ENCODE measurements around the gene TRIM49.
"Not testable (repeated sequence)": the region's sequence is repeated elsewhere in the genome, so short reads cannot be mapped to it uniquely, and the experiment has no call there.

Gene TRIM49, protein sequence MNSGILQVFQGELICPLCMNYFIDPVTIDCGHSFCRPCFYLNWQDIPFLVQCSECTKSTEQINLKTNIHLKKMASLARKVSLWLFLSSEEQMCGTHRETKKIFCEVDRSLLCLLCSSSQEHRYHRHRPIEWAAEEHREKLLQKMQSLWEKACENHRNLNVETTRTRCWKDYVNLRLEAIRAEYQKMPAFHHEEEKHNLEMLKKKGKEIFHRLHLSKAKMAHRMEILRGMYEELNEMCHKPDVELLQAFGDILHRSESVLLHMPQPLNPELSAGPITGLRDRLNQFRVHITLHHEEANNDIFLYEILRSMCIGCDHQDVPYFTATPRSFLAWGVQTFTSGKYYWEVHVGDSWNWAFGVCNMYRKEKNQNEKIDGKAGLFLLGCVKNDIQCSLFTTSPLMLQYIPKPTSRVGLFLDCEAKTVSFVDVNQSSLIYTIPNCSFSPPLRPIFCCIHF

DNA sequence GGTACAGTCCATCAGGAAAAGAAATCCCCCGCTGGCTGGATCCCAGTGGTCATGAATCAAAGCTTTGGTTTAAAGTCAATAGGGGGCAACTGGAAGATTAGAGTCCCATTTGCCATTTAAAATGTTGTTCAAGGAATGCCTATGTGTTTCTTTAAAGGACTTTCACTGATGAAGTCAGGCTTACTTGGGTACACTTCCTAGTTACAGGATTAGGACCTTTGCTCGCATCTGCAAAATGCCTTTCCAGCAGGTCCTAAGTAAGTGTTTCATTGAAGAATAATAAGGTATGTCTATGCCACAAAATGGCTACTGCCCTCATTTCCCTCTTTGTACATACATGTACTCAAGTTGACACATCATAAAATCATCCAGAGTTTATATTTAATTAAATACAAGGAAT, at the start of gene TRIM49:
TRIM49 (minus strand) TSS at position 101 of the 400 bp plus-strand sequence. CDS start 4,106 bp downstream, outside the sequence.
- H3K9ac ChIP-seq (ENCODE audit: low read depth, low read length, poor library complexity, severe bottlenecking); H3F3A ChIP-seq (ENCODE audit: low read depth); H4K20me1 ChIP-seq (ENCODE audit: insufficient read depth, low read length, poor library complexity, severe bottlenecking); H2AFZ ChIP-seq (ENCODE audit: low read length); H3K79me2 ChIP-seq (ENCODE audit: insufficient read depth, low read length); H3K27me3 ChIP-seq (ENCODE audit: insufficient read depth, low read length, poor library complexity, severe bottlenecking); H3K9me2 ChIP-seq (replicated peaks; ENCODE audit: low read depth, low read length); H3K4me2 ChIP-seq (ENCODE audit: low read depth, low read length, poor library complexity, severe bottlenecking); H3K4me3 ChIP-seq (ENCODE audit: low read length, poor library complexity, severe bottlenecking); H3K4me1 ChIP-seq (ENCODE audit: insufficient read depth, low read length, poor library complexity, severe bottlenecking); H3K9me3 ChIP-seq (ENCODE audit: insufficient read depth, low read depth, low read length); H3K36me3 ChIP-seq (ENCODE audit: insufficient read depth, low read length): not testable (repeated sequence)

GRCh38 chr11:89826694-89827093, 18.3 kb upstream of the TRIM49 start:
- not testable (repeated sequence) for H3F3A ChIP-seq (ENCODE audit: low read depth); H3K9me3 ChIP-seq (ENCODE audit: insufficient read depth, low read depth, low read length); H3K4me2 ChIP-seq (ENCODE audit: low read depth, low read length, poor library complexity, severe bottlenecking); H3K36me3 ChIP-seq (ENCODE audit: insufficient read depth, low read length); H3K4me3 ChIP-seq (ENCODE audit: low read length, poor library complexity, severe bottlenecking); H3K79me2 ChIP-seq (ENCODE audit: insufficient read depth, low read length); H4K20me1 ChIP-seq (ENCODE audit: insufficient read depth, low read length, poor library complexity, severe bottlenecking); H2AFZ ChIP-seq (ENCODE audit: low read length); H3K9ac ChIP-seq (ENCODE audit: low read depth, low read length, poor library complexity, severe bottlenecking); H3K27me3 ChIP-seq (ENCODE audit: insufficient read depth, low read length, poor library complexity, severe bottlenecking); H3K4me1 ChIP-seq (ENCODE audit: insufficient read depth, low read length, poor library complexity, severe bottlenecking); H3K9me2 ChIP-seq (replicated peaks; ENCODE audit: low read depth, low read length)

GRCh38 chr11:89820008-89820407, 11.6 kb upstream of the TRIM49 start:
- not testable (repeated sequence) for H3K4me2 ChIP-seq (ENCODE audit: low read depth, low read length, poor library complexity, severe bottlenecking); H3K4me1 ChIP-seq (ENCODE audit: insufficient read depth, low read length, poor library complexity, severe bottlenecking); H3K36me3 ChIP-seq (ENCODE audit: insufficient read depth, low read length); H3K9me3 ChIP-seq (ENCODE audit: insufficient read depth, low read depth, low read length); H2AFZ ChIP-seq (ENCODE audit: low read length); H3K27me3 ChIP-seq (ENCODE audit: insufficient read depth, low read length, poor library complexity, severe bottlenecking); H3K9ac ChIP-seq (ENCODE audit: low read depth, low read length, poor library complexity, severe bottlenecking); H3K4me3 ChIP-seq (ENCODE audit: low read length, poor library complexity, severe bottlenecking); H3K79me2 ChIP-seq (ENCODE audit: insufficient read depth, low read length); H4K20me1 ChIP-seq (ENCODE audit: insufficient read depth, low read length, poor library complexity, severe bottlenecking); H3F3A ChIP-seq (ENCODE audit: low read depth); H3K9me2 ChIP-seq (replicated peaks; ENCODE audit: low read depth, low read length)

DNA sequence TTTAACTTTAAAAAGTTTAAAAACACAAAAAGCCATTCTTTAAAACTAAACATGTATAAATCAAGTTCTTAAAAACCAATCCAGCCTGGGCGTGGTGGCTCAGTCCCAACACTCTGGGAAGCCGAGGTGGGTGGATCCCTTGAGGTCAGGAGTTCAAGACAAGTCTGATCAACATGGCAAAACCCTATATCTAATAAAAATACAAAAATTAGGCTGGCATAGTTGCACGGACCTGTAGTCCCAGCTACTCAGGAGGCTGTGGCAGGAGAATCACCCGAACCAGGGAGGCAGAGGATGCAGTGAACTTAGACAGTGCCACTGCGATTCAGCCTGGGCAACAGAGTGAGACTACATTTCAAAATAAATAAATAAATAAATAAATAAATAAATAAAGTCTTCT, 5.2 kb upstream of the TRIM49 start:
- H3K4me1 ChIP-seq (ENCODE audit: insufficient read depth, low read length, poor library complexity, severe bottlenecking); H2AFZ ChIP-seq (ENCODE audit: low read length); H3K9ac ChIP-seq (ENCODE audit: low read depth, low read length, poor library complexity, severe bottlenecking); H3K79me2 ChIP-seq (ENCODE audit: insufficient read depth, low read length); H3F3A ChIP-seq (ENCODE audit: low read depth); H3K9me2 ChIP-seq (replicated peaks; ENCODE audit: low read depth, low read length); H3K4me3 ChIP-seq (ENCODE audit: low read length, poor library complexity, severe bottlenecking); H3K4me2 ChIP-seq (ENCODE audit: low read depth, low read length, poor library complexity, severe bottlenecking); H3K27me3 ChIP-seq (ENCODE audit: insufficient read depth, low read length, poor library complexity, severe bottlenecking); H4K20me1 ChIP-seq (ENCODE audit: insufficient read depth, low read length, poor library complexity, severe bottlenecking); H3K36me3 ChIP-seq (ENCODE audit: insufficient read depth, low read length); H3K9me3 ChIP-seq (ENCODE audit: insufficient read depth, low read depth, low read length): not testable (repeated sequence)

- not testable (repeated sequence) for H3K4me3 ChIP-seq (ENCODE audit: low read length, poor library complexity, severe bottlenecking); H3K9me2 ChIP-seq (replicated peaks; ENCODE audit: low read depth, low read length); H3F3A ChIP-seq (ENCODE audit: low read depth); H4K20me1 ChIP-seq (ENCODE audit: insufficient read depth, low read length, poor library complexity, severe bottlenecking); H3K9ac ChIP-seq (ENCODE audit: low read depth, low read length, poor library complexity, severe bottlenecking); H3K27me3 ChIP-seq (ENCODE audit: insufficient read depth, low read length, poor library complexity, severe bottlenecking); H3K36me3 ChIP-seq (ENCODE audit: insufficient read depth, low read length); H3K9me3 ChIP-seq (ENCODE audit: insufficient read depth, low read depth, low read length); H2AFZ ChIP-seq (ENCODE audit: low read length); H3K79me2 ChIP-seq (ENCODE audit: insufficient read depth, low read length); H3K4me1 ChIP-seq (ENCODE audit: insufficient read depth, low read length, poor library complexity, severe bottlenecking); H3K4me2 ChIP-seq (ENCODE audit: low read depth, low read length, poor library complexity, severe bottlenecking)
Observed at GRCh38 chr11:89787506-89788063, 20.8 kb downstream of the TRIM49 start.

- not testable (repeated sequence) for H3K9ac ChIP-seq (ENCODE audit: low read depth, low read length, poor library complexity, severe bottlenecking); H3K36me3 ChIP-seq (ENCODE audit: insufficient read depth, low read length); H3K4me3 ChIP-seq (ENCODE audit: low read length, poor library complexity, severe bottlenecking); H4K20me1 ChIP-seq (ENCODE audit: insufficient read depth, low read length, poor library complexity, severe bottlenecking); H3K79me2 ChIP-seq (ENCODE audit: insufficient read depth, low read length); H3K9me2 ChIP-seq (replicated peaks; ENCODE audit: low read depth, low read length); H3K9me3 ChIP-seq (ENCODE audit: insufficient read depth, low read depth, low read length); H3K27me3 ChIP-seq (ENCODE audit: insufficient read depth, low read length, poor library complexity, severe bottlenecking); H2AFZ ChIP-seq (ENCODE audit: low read length); H3F3A ChIP-seq (ENCODE audit: low read depth); H3K4me1 ChIP-seq (ENCODE audit: insufficient read depth, low read length, poor library complexity, severe bottlenecking); H3K4me2 ChIP-seq (ENCODE audit: low read depth, low read length, poor library complexity, severe bottlenecking)
Observed at GRCh38 chr11:89785726-89786125, 22.6 kb downstream of the TRIM49 start.

- H3K4me2 ChIP-seq (ENCODE audit: low read depth, low read length, poor library complexity, severe bottlenecking); H4K20me1 ChIP-seq (ENCODE audit: insufficient read depth, low read length, poor library complexity, severe bottlenecking); H3K9ac ChIP-seq (ENCODE audit: low read depth, low read length, poor library complexity, severe bottlenecking); H3K9me2 ChIP-seq (replicated peaks; ENCODE audit: low read depth, low read length); H2AFZ ChIP-seq (ENCODE audit: low read length); H3F3A ChIP-seq (ENCODE audit: low read depth); H3K79me2 ChIP-seq (ENCODE audit: insufficient read depth, low read length); H3K36me3 ChIP-seq (ENCODE audit: insufficient read depth, low read length); H3K4me3 ChIP-seq (ENCODE audit: low read length, poor library complexity, severe bottlenecking); H3K4me1 ChIP-seq (ENCODE audit: insufficient read depth, low read length, poor library complexity, severe bottlenecking); H3K9me3 ChIP-seq (ENCODE audit: insufficient read depth, low read depth, low read length); H3K27me3 ChIP-seq (ENCODE audit: insufficient read depth, low read length, poor library complexity, severe bottlenecking): not testable (repeated sequence)
Observed at GRCh38 chr11:89750822-89751221, 57.6 kb downstream of the TRIM49 start.

Measured in Loucy (cell line).